ENCODE data around the gene ZNF362.

Gene ZNF362

GRCh38 chr1:33271666-33272505 is 15.6 kb downstream of the ZNF362 start:
- TF ChIP-seq CTCF (IDR thresholded peaks at IDR 0.05; ENCODE audit: borderline replicate concordance, insufficient read depth, low read depth, low read length), result no peak

GRCh38 chr1:33272509-33272908 is 16.2 kb downstream of the ZNF362 start:
- no peak for TF ChIP-seq CTCF (IDR thresholded peaks at IDR 0.05; ENCODE audit: borderline replicate concordance, insufficient read depth, low read depth, low read length)
- no peak overlapping the region for H3K4me3 ChIP-seq (ENCODE audit: low read depth, low read length)

More at GRCh38 chr1:33271666-33272505, 15.6 kb downstream of the ZNF362 start:
- H3K4me3 ChIP-seq (ENCODE audit: low read depth, low read length), result no peak overlapping the region

GRCh38 chr1:33272930-33273329 is 16.6 kb downstream of the ZNF362 start:
- no peak overlapping the region for H3K4me3 ChIP-seq (ENCODE audit: low read depth, low read length)
- no peak for TF ChIP-seq CTCF (IDR thresholded peaks at IDR 0.05; ENCODE audit: borderline replicate concordance, insufficient read depth, low read depth, low read length)

GRCh38 chr1:33273406-33273805 is 17.1 kb downstream of the ZNF362 start:
- H3K4me3 ChIP-seq (ENCODE audit: low read depth, low read length), result no peak overlapping the region
- no peak for TF ChIP-seq CTCF (IDR thresholded peaks at IDR 0.05; ENCODE audit: borderline replicate concordance, insufficient read depth, low read depth, low read length)

- no peak overlapping the region for H3K4me3 ChIP-seq (ENCODE audit: low read depth, low read length)
- TF ChIP-seq CTCF (IDR thresholded peaks at IDR 0.05; ENCODE audit: borderline replicate concordance, insufficient read depth, low read depth, low read length), result no peak
Measured at GRCh38 chr1:33273961-33274371, 17.7 kb downstream of the ZNF362 start.

GRCh38 chr1:33274446-33274845 is 18.2 kb downstream of the ZNF362 start:
- no peak for TF ChIP-seq CTCF (IDR thresholded peaks at IDR 0.05; ENCODE audit: borderline replicate concordance, insufficient read depth, low read depth, low read length)
- no peak overlapping the region for H3K4me3 ChIP-seq (ENCODE audit: low read depth, low read length)

GRCh38 chr1:33275195-33275594 is 18.9 kb downstream of the ZNF362 start:
- no peak for TF ChIP-seq CTCF (IDR thresholded peaks at IDR 0.05; ENCODE audit: borderline replicate concordance, insufficient read depth, low read depth, low read length)
- no peak overlapping the region for H3K4me3 ChIP-seq (ENCODE audit: low read depth, low read length)

Data from GM12875 (cell line).